Lung (tissue), 12 donors: Measurements from ENCODE around the gene GRK1. TPM values are rescaled to one million over a fixed set of nuclear protein-coding genes. Genes with fewer than 3 reads are reported as not detected.

ENCODE experiments used
- ATAC-seq: fragments of 200-7000 bp; cut with Tn5 transposase; one replicate; pipeline ENCODE4 v1.9.1; 2020; ENCODE audit warnings: moderate number of reproducible peaks; ENCODE audit not compliant: insufficient read depth, low FRiP score
- DNase-seq, 3 donors: peaks; one replicate each; pipeline ENCODE4 v3.0.0-alpha.2; 2013 to 2017
- H3K27ac ChIP-seq, 2 donors: one replicate each; pipeline ENCODE4 v1.5.1; 2013; ENCODE audit warnings: mild to moderate bottlenecking in 2 of 2, moderate library complexity in 2 of 2, control low read depth in 1 of 2, inconsistent platforms in 1 of 2, low read depth in 1 of 2, low read length in 1 of 2
- H3K27me3 ChIP-seq, 3 donors: one replicate each; pipeline ENCODE4 v1.5.1; 2013; ENCODE audit warnings: low read length in 2 of 3; ENCODE audit not compliant: control insufficient read depth in 3 of 3, insufficient read depth in 3 of 3
- H3K36me3 ChIP-seq, 4 donors: one replicate each; pipeline ENCODE4 v1.5.1; 2013; ENCODE audit warnings: low read length in 4 of 4, mild to moderate bottlenecking in 1 of 4, moderate library complexity in 1 of 4; ENCODE audit not compliant: control insufficient read depth in 4 of 4, insufficient read depth in 4 of 4
- H3K4me1 ChIP-seq, 5 donors: one replicate each; pipeline ENCODE4 v1.5.1; 2013; ENCODE audit warnings: low read length in 5 of 5, mild to moderate bottlenecking in 2 of 5, moderate library complexity in 1 of 5; ENCODE audit not compliant: control insufficient read depth in 5 of 5, insufficient read depth in 5 of 5
- H3K4me3 ChIP-seq: one replicate; pipeline ENCODE4 v1.5.1; 2013; ENCODE audit warnings: mild to moderate bottlenecking, control low read depth, moderate library complexity
- H3K9ac ChIP-seq, 2 donors: one replicate each; pipeline ENCODE4 v1.5.1; 2013; ENCODE audit warnings: low read length in 2 of 2, control low read depth in 1 of 2; ENCODE audit not compliant: insufficient read depth in 1 of 2
- H3K9me3 ChIP-seq, 4 donors: one replicate each; pipeline ENCODE4 v1.5.1; 2013; ENCODE audit warnings: low read length in 3 of 4, mild to moderate bottlenecking in 1 of 4, moderate library complexity in 1 of 4; ENCODE audit not compliant: control insufficient read depth in 4 of 4, insufficient read depth in 3 of 4
- WGBS, 2 donors: extraction: QIAGEN DNeasy Blood & Tissue Kit; methylation state at CpG; one replicate each; pipeline ENCODE4 v1.1.7; 2013; 5-methylcytosine and 5-hydroxymethylcytosine counted together
- polyA plus RNA-seq, 2 donors: library from polyadenylated mRNA; stranded (reverse); fragments of 200-250 nt; gene quantifications; one replicate each; pipeline ENCODE4 v1.2.1, GENCODE V29; 2013
- total RNA-seq, 2 donors: library from RNA; depleted of rRNA in 1 of 2; stranded (reverse); fragments of >200 nt in 1 of 2; gene quantifications; one replicate each; pipeline ENCODE4 v1.2.1, GENCODE V29; 2014 to 2021
- TF ChIP-seq, protein P1 (sequence below): IDR thresholded peaks from 2 replicates; pipeline ENCODE4 v1.5.1; 2012; ENCODE audit warnings: mild to moderate bottlenecking; ENCODE audit errors: control extremely low read depth, extremely low read depth
- donor health status: control.
- donor health status: control.
- donor health status: Bipolar disorder and iron deficiency.
- donor health status: healthy.
- donor health status: DM: yes; HTN: yes; CAD: no.

The GRK1 gene
- total and polyA plus RNA-seq, 4 donors: 0.03 to 3.1 TPM; not detected in 2

DNA sequence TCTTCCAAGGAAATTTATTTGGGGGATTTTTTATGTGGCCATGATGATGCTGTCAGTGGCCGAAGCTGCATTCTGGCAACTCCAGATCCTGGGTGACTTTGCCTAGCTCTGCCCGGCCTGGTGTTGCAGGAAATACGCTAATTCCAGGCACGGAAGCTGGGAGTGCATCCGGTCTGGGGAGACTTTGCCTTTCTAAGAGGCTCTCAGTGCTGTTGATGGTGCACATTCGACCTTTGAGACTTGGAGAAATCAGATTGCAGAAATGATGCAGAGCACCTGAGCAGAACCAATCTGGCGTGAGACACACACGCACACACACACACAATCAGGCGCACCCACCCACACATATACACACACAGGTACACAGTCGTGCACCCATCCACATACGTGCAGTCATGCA lies 86.2 kb downstream of the GRK1 start:
- DNase-seq: no peak
- WGBS, 2 donors: 81% methylated on average over 11 of the region's 11 CpGs

DNA sequence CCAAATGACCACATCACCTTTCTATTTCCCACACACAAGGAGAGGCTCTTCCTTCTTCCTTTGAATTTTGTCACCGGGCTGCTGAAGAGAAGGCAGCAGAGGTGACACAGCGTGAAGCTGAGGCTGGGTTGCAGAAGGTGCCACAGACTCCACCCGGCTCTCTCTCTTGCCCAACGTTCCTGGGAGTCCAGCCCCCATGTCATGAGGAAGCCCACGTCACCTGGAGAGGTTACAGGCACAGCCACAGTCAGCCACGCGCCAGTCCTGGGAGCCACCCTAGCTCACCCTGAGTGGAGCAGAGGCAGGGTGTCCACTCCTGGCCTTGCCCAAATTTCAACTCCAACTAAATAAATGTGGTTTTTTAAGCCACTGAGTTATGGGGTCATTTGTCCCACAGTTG lies 87.2 kb downstream of the GRK1 start:
- peaks cover 0 to 7% (median 3%) of the 10 kb centered on the region in 5 donors for H3K4me1 ChIP-seq
- peaks cover 0 to 22% (median 13%) of the 10 kb centered on the region in 3 donors for H3K27me3 ChIP-seq
- peaks cover 0 to 4% (median 0%) of the 10 kb centered on the region in 4 donors for H3K36me3 ChIP-seq
- H3K4me3 ChIP-seq: no peak overlapping the region
- TF ChIP-seq, protein P1, sequence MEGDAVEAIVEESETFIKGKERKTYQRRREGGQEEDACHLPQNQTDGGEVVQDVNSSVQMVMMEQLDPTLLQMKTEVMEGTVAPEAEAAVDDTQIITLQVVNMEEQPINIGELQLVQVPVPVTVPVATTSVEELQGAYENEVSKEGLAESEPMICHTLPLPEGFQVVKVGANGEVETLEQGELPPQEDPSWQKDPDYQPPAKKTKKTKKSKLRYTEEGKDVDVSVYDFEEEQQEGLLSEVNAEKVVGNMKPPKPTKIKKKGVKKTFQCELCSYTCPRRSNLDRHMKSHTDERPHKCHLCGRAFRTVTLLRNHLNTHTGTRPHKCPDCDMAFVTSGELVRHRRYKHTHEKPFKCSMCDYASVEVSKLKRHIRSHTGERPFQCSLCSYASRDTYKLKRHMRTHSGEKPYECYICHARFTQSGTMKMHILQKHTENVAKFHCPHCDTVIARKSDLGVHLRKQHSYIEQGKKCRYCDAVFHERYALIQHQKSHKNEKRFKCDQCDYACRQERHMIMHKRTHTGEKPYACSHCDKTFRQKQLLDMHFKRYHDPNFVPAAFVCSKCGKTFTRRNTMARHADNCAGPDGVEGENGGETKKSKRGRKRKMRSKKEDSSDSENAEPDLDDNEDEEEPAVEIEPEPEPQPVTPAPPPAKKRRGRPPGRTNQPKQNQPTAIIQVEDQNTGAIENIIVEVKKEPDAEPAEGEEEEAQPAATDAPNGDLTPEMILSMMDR: no peak
- H3K9ac ChIP-seq: no peak overlapping the region
- H3K9me3 ChIP-seq: peaks cover 0 to 7% (median 1%) of the 10 kb centered on the region in 4 donors
- ATAC-seq (no peak), DNase-seq (no peak)
- no peak overlapping the region for H3K27ac ChIP-seq
- 59 to 76% methylated on average over 7 of the region's 7 CpGs for WGBS, 2 donors

More for the DNA sequence above, 86.2 kb downstream of the GRK1 start:
- H3K36me3 ChIP-seq: peaks cover 0 to 4% (median 0%) of the 10 kb centered on the region in 4 donors
- ATAC-seq: no peak
- peaks cover 0 to 19% (median 12%) of the 10 kb centered on the region in 3 donors for H3K27me3 ChIP-seq
- H3K4me3 ChIP-seq: no peak overlapping the region
- H3K9me3 ChIP-seq: peaks cover 0 to 7% (median 1%) of the 10 kb centered on the region in 4 donors
- H3K27ac ChIP-seq: no peak overlapping the region
- no peak overlapping the region for H3K9ac ChIP-seq
- TF ChIP-seq, protein P1: no peak
- H3K4me1 ChIP-seq: peaks cover 0 to 1% (median 0%) of the 10 kb centered on the region in 5 donors

DNA sequence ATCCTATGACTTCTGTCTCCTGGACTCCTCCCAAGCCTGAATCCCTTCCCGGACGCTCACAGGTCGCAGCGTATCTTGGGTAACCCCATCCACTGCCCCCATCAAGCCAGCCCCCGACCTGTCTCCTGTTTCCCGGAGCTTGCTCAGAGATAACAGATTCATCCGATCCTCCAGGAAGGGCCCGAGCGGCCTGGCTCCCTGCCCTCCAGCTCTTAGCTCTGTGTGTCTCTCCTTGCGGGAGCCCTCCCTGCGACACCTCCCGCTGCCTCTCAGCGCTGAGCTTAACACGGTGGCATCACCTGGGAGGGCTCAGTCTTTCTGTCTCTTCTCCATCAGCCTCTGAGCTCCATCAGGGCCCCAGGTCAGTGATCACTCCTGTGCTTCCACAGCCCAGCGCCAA lies 87.7 kb downstream of the GRK1 start:
- 82 to 90% methylated on average over 15 of the region's 15 CpGs for WGBS, 2 donors
- Histone ChIP-seq H3K4me3 (no peak overlapping the region), H3K36me3 (peaks cover 0 to 4% (median 0%) of the 10 kb centered on the region in 4 donors), H3K4me1 (peaks cover 0 to 12% (median 3%) of the 10 kb centered on the region in 5 donors), H3K9me3 (peaks cover 0 to 7% (median 1%) of the 10 kb centered on the region in 4 donors), H3K27ac (no peak overlapping the region), H3K27me3 (peaks cover 0 to 26% (median 16%) of the 10 kb centered on the region in 3 donors), H3K9ac (no peak overlapping the region)
- TF ChIP-seq, protein P1: no peak
- ATAC-seq (no peak), DNase-seq (no peak)
